ENCODE results near the gene HSD17B1.

Gene HSD17B1

GRCh38 chr17:42566883-42567573 is 14.3 kb downstream of the HSD17B1 start, which contains the start of gene MLX:
TSS of gene MLX (plus strand) at chr17:42567100. CDS start at chr17:42567125, 25 bp downstream.
- DNase-seq (ENCODE audit: low read depth), result peak; percentile 91

DNA sequence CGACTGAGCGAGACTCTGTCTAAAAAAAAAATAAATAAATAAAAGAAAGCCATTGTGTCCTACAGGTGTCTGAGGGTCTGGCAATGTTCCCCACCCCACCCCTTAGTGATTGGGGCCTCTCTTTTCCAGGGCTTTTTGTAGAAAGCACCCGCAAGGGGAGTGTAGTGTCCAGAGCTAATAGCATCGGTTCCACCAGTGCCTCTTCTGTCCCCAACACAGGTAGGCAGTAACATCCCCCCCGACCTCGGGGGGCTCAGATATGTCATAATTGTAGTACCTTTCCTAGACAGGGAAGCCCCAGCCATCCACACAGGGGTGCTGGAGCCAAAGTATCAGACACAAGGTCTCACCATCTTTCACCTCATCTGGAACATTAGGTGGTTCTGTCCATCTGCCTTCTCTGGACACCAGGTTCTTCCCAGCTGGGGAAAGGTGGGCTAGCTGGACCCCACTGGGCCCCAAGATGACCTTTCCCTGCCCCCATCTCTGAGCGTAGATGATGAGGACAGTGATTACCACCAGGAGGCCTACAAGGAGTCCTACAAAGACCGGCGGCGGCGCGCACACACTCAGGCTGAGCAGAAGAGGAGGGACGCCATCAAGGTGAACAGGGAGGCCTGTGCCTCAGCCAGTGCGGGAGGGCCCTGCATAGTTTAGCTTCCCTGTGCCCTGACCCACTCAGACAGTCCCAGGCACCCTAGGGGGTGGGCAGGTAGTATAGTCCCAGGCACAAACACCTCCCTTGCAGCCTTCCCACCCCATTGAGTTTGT is 15.8 kb downstream of the HSD17B1 start:
- DNase-seq (ENCODE audit: low read depth), result no peak

- no peak for DNase-seq (ENCODE audit: low read depth)
Observed at GRCh38 chr17:42571435-42572225, 18.9 kb downstream of the HSD17B1 start.

- no peak for DNase-seq (ENCODE audit: low read depth)
Observed at GRCh38 chr17:42573095-42573494, 20.4 kb downstream of the HSD17B1 start.

DNA sequence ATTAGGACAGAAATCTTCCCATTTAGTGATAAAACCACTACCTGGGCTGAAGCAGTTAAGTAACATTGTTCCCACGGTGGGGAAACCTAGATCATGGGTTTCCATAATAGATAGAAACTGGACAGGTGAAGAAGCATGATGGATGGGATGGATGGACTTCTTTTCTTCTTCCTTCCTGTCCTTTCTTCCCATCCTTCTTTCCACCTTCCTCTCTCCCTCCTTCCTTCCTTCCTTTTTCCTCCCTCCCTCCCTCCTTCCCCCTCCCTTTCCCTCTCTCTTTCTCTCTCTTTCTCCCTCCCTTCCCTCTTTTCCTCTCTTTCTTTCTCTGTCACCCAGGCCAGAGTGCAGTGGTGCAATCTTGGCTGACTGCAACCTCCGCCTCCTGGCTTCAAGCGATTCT is 21.7 kb downstream of the HSD17B1 start:
- DNase-seq (ENCODE audit: low read depth), result no peak

GRCh38 chr17:42577140-42577531 is 24.4 kb downstream of the HSD17B1 start:
- no peak for DNase-seq (ENCODE audit: low read depth)

- peak; percentile 95 for DNase-seq (ENCODE audit: low read depth)
Observed at GRCh38 chr17:42577532-42578281, 25.0 kb downstream of the HSD17B1 start, which contains the start of gene PSMC3IP. TSS of gene PSMC3IP (minus strand) at chr17:42577729. CDS start at chr17:42577686, 43 bp downstream.

DNA sequence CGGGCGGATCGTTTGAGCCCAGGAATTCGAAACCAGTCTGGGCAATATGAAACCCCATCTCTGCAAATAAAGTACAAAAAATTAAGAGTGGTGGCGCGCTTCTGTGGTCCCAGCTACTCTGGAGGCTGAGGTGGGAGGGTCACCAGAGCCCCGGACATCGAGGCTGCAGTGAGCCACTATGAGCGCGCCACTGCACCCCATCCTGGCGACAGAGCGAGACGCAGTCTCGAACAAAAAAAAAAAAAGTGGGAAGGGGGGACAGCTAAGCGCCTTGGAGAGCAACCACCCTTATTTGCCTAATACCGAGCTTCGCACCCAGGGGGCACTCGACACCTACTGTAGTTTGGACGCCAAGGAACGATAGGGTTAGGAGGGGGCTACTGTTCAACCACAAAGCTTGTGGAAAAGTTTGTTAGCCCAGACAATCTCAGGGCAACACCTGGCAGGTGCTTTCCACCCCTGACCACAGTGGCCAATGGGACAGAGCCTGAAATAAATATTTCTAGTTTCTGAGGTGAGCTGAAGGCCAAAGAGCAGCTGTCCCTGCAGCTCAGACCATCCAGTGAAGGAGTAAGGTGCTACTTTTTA is 25.7 kb downstream of the HSD17B1 start:
- DNase-seq (ENCODE audit: low read depth), result peak; percentile 72

- no peak for DNase-seq (ENCODE audit: low read depth)
Observed at GRCh38 chr17:42579794-42580551, 27.2 kb downstream of the HSD17B1 start.

DNA sequence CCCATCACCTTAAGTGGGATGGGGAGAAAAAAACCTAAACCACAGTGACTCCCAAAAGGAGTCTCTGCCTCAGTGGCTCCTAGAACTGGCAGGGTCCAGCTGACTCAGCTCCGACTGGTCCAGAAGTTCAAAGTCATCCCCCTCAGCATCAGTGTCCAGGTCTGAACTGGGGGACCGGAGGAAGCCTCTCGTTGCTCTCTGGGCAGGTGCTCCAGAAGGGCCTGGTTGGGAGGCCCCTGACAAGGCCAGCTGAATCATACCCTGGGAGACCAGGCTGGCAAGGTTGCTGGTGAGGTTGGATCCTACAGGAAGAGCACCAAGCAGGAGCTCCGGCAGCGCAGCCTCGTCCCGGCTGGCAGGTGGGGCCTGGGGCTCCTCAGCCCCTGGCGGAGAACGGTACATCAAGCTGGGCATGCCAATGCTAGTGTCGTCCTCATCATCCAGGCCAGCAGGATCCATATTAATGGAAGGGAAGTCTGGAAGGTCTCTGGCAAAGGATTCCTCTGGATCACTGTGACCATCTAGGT is 29.1 kb downstream of the HSD17B1 start:
- no peak for DNase-seq (ENCODE audit: low read depth)

GRCh38 chr17:42584880-42585279 is 32.2 kb downstream of the HSD17B1 start:
- no peak for DNase-seq (ENCODE audit: low read depth)

GRCh38 chr17:42585353-42585752 is 32.6 kb downstream of the HSD17B1 start:
- DNase-seq (ENCODE audit: low read depth), result peak; percentile 10

GRCh38 chr17:42586514-42587230 is 33.9 kb downstream of the HSD17B1 start:
- DNase-seq (ENCODE audit: low read depth), result no peak

- no peak for DNase-seq (ENCODE audit: low read depth)
Observed at GRCh38 chr17:42590886-42591285, 38.2 kb downstream of the HSD17B1 start.

DNA sequence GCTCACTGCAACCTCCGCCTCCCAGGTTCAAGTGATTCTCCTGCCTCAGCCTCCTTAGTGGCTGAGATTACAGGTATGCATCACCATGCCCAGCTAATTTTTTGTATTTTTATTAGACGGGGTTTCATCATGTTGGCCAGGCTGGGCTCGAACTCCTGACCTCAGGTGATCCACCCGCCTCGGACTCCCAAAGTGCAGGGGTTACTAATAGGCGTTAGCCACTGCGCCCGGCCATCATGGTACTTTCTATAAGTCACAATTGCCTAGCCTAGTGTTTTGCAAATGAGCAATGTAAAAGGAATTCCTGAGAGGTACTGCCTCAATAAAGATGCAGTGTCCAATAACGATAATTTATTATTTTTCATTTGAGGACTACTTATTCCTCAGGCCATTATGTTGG is 38.7 kb downstream of the HSD17B1 start:
- no peak for DNase-seq (ENCODE audit: low read depth)

GRCh38 chr17:42596386-42596785 is 43.7 kb downstream of the HSD17B1 start:
- DNase-seq (ENCODE audit: low read depth), result no peak

GRCh38 chr17:42598905-42599304 is 46.2 kb downstream of the HSD17B1 start:
- DNase-seq (ENCODE audit: low read depth), result no peak

DNA sequence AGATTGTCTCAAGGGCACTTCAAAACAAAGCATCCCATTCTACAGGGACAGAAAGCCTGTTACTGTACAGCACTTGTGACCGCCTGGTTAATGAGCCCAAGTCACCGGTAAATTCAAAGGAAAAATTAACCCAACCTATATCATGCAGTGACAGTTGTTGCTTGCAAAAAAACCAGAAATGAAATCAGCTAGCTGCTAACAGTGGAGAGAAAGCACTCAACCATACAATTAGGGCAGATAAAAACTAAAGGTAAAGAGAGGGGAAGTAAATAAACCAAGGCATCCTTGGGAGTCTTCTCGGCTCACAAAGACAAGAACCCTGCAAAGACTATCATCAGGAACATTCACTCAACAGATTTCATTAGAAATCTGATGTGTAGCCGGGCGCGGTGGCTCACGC is 50.6 kb downstream of the HSD17B1 start:
- DNase-seq (ENCODE audit: low read depth), result no peak
